ENCODE results near the gene KCNE4.

DNA sequence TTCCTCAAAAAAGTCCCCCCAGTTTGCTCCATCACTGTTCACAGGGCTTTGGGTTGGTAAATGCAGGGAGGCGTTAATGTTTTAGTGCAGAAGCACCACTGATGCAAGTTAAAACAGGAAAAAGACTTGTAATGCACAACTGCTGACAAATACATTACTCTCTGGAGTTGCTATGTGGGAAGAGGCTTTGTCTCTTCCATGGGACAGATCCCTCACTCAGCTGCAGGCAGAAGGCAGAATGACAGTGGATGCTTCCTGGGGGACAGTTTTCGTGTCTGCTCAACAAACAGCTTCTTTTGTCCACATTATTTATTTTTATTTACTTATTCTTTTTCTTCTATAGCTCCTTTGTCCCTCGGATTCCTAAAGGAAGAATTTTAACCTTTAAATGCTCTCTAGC is 22.7 kb upstream of the KCNE4 start:
- TF ChIP-seq, protein P1, sequence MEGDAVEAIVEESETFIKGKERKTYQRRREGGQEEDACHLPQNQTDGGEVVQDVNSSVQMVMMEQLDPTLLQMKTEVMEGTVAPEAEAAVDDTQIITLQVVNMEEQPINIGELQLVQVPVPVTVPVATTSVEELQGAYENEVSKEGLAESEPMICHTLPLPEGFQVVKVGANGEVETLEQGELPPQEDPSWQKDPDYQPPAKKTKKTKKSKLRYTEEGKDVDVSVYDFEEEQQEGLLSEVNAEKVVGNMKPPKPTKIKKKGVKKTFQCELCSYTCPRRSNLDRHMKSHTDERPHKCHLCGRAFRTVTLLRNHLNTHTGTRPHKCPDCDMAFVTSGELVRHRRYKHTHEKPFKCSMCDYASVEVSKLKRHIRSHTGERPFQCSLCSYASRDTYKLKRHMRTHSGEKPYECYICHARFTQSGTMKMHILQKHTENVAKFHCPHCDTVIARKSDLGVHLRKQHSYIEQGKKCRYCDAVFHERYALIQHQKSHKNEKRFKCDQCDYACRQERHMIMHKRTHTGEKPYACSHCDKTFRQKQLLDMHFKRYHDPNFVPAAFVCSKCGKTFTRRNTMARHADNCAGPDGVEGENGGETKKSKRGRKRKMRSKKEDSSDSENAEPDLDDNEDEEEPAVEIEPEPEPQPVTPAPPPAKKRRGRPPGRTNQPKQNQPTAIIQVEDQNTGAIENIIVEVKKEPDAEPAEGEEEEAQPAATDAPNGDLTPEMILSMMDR (conservative IDR thresholded peaks at IDR 0.05 in 1 of 2, IDR thresholded peaks at IDR 0.05 in 1 of 2; ENCODE audit: low read depth in 1 of 2, low read length in 2 of 2), result no peak
- no peak for TF ChIP-seq EZH2 (IDR thresholded peaks at IDR 0.05; ENCODE audit: low read length, missing control alignments)

Data from fibroblast of lung (primary cell).